Testis (tissue), 2 donors: ENCODE data around the gene TXNDC16.

Experiments used
- CTCF ChIP-seq, 3 experiments: fragments of 450-650 bp in 2 of 3; fragments of 200-600 bp in 1 of 3; sonication (generic) in 1 of 3; IDR thresholded peaks; one replicate each; pipeline ENCODE4 v1.5.1; 2016 to 2019; ENCODE audit warnings: antibody characterized with exemption in 3 of 3, mild to moderate bottlenecking in 2 of 3, moderate library complexity in 1 of 3
- POLR2A ChIP-seq: fragments of 450-650 bp; IDR thresholded peaks from one replicate; pipeline ENCODE4 v1.6.1; 2017; ENCODE audit warnings: antibody characterized with exemption, mild to moderate bottlenecking, moderate library complexity

GRCh38 chr14:52551205-52551604, 1.1 kb downstream of the TXNDC16 start:
- no peak for TF ChIP-seq CTCF (IDR thresholded peaks at IDR 0.05)
- no peak for TF ChIP-seq POLR2A
